ENCODE data around the gene DGCR2.
"Not testable (repeated sequence)": the region's sequence is repeated elsewhere in the genome, so short reads cannot be mapped to it uniquely, and the experiment has no call there.

The DGCR2 gene

GRCh38 chr22:19041704-19042074, 80.5 kb downstream of the DGCR2 start:
- no peak for DNase-seq (ENCODE audit: low spot score)

GRCh38 chr22:19040888-19041703, 81.1 kb downstream of the DGCR2 start:
- no peak for DNase-seq (ENCODE audit: low spot score)

DNA sequence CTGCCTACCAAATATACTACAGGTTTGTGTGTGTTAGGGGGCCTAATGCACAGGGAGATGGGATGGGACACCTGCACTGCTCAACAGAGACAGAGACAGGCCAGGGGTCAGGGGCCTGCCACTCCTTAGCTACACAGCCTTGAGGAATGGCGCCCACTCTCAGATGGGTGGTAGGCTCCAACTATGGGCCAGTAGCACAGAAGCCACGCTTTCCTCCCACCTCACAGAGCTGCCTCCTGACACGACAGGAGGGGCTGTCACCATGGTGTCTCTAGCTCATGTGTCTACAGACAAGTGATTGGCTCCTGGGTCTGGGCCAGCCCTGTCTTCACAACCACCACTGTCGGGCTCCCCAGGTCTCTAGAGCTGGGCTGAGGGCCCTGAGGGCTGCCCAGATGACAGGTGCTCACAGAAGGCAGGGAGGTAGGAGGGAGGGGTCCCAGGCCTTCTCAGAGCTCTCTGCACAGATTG, 81.8 kb downstream of the DGCR2 start:
- no peak for DNase-seq (ENCODE audit: low spot score)

DNA sequence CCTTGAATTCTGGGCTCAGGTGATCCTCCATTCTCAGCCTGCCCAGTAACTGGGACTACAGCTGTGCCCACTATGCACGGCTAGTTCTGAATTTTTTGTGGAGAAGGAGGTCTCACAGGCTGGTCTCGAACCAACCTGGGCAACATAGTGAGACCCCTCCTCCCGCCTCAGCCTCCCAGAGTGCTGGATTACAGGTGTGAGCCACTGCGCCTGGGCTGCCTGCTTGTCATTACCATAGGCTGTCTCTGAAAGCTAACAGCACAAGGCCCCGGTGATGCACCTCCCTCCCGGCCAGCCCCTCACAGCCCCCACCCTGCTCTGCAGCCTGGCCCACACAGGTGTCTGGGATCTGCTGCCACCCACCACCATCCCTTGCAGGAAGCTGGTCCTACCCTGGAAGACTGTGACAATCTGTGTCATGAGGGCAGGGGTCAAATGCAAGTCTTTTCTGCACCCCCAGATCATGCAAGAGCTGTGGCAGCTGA, 82.4 kb downstream of the DGCR2 start:
- DNase-seq (ENCODE audit: low spot score): no peak

DNA sequence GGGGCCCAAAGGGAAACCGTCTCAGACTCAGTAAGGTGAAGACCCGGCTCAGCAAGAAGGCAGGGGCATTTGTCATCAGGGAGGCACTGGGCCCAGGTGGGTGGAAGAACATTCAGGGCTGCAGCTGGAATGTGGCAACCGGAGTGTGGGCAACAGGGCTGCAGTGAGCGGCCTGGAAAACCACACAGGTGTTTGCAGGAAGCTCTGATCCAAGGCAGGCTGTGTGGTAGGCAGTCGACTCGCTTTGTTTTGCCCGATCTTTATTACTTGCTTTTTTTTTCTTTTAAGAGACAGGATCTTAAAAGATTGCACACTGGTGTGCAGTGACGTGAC, 82.8 kb downstream of the DGCR2 start:
- no peak for DNase-seq (ENCODE audit: low spot score)

DNA sequence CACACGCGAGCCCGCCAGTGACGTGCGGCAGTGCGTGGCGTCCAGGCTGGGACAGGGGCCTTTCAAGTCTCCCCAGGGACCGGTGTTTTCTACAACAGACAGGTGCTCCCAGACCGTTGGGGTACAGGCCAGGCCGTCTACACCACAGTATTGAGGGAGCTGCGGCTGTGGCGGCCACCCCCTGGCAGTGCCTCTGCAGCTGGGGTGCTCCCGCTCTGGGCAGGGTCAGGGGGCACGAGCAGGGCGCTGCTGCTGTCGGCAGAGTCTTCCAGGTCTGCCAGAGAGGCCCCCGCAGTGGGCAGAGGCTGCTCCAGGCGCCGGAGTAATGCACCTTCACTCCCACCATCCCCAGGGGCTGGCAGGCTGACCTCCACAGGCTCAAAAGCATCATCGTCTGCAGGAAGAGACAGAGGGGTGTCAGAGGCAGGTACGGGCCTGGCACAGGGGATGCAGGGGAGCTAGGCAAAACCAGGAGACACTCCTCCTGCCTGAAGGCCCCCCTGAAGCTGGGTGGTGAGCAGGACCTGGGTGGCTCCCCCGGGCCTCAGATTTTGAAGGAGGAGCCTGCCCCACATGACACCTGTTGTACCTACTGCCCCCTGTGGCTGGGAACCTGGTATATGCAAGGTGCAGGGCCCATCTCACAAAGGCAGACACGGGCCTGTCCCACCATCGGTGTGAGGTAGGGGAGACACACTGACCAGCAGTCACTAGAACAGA, 83.3 kb downstream of the DGCR2 start:
- DNase-seq (ENCODE audit: low spot score): no peak

DNA sequence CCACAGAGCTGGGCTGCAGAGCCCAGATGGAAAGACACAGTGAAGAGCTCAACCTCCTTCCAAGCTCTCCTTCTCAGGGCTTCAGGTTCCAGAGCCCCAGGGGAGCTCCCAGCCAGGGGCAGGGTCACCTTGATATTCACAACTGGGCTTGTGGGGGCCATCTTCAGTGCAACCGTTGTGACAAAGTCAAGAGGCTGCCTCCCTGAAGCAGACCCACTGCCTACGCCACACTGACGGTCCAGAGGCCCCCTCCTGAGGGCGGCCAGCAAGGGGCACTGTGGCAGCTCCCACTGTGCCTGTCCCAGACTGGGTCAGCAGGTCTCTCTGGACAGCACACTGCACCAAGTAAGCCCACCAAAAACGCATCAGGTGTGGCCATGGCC, 84.1 kb downstream of the DGCR2 start:
- no peak for DNase-seq (ENCODE audit: low spot score)

- no peak for DNase-seq (ENCODE audit: low spot score)
Measured at GRCh38 chr22:19037282-19038163, 84.7 kb downstream of the DGCR2 start.

DNA sequence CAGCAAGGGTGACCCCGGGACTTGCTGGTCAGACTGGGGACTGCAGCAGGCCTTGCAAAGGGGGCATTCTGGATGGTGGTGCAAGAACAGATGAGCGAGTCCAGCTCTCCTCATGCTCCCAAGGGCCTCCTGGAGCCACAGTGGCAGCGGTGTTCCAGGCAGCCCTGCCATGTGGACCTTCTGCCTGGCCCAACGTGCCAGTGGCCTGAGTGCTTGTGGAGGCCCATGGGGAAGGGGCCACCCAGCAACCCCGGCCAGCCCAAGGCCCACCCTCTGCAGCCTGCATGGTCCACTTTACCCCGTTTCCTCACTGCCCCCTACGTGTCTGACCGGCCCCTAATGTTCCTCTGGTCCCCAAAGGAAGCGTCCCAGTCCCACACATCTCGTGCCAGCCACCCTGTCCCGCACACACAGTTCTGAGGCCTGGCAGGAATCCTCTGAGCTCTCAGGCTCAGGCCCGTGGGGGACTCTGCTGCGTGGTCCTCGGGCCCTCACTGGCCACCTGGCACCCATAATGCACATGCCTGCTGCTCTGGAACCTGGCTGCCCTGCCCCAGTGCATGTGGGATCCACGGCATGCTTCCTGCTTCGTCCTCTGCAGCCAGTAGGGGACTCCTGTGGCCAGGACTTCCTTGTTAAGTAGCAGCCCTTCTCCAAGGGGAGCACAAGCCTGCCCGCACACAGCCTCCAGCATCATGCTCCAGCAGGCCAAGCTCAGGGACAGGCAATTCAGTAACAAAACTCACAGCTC, 85.5 kb downstream of the DGCR2 start:
- DNase-seq (ENCODE audit: low spot score): no peak

GRCh38 chr22:19036229-19036522, 86.0 kb downstream of the DGCR2 start:
- DNase-seq (ENCODE audit: low spot score): no peak

GRCh38 chr22:19035474-19036228, 86.6 kb downstream of the DGCR2 start:
- DNase-seq (ENCODE audit: low spot score): no peak

- not testable (repeated sequence) for DNase-seq (ENCODE audit: low spot score)
Measured at GRCh38 chr22:19035126-19035473, 87.1 kb downstream of the DGCR2 start.

DNA sequence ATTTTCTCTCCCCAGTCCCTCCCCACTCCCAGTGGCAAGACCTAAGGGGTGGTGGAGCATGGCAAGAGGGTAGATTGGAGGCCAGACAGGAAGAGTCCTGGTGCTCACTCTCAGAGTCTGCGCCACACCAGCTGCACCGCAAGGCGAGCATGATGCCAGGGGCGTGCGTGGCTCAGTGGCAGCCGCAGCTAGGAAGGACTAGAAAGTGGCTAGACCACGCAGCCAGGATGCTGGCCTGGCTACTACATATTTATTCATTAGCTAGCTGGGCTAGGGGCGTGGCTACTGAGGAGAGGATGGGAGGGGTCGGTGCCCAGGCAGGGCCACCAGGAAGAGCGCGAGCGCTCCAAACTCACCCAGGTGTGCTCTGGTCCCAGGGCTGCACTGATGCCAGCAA, 87.5 kb downstream of the DGCR2 start:
- DNase-seq (ENCODE audit: low spot score): not testable (repeated sequence)

DNA sequence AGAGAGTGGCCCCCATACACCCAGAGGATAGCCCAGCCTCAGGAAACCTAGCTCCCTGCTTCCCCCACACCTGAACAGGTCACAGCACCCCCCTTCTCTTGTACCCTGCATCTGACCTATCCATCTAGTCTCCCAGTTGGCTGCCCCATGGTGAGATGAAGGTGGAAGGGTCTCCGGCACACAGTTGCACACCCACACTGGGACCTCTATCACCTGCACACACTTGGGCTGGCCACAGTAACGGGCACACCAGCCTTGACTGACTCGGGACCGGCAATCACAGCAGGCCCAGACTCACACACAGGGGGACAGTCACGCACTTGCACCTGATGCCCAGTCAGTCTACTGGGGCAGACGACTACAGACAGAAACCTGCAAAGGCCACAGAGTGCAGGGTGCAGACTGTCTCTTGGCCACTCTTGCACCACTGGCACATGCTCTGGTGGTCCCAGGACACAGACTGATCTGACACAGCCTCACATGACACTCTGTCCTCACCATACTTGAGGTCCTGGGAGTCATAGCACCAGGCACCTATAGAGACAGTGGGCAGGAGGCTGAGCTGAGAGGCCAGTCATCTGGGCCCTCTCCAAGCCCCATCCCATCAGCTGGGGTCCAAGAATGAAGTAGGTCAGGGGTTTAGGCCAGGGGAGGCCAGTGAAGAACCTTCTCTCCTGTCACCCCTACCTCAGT, 88.0 kb downstream of the DGCR2 start:
- not testable (repeated sequence) for DNase-seq (ENCODE audit: low spot score)

GRCh38 chr22:19033568-19033905, 88.7 kb downstream of the DGCR2 start:
- not testable (repeated sequence) for DNase-seq (ENCODE audit: low spot score)

DNA sequence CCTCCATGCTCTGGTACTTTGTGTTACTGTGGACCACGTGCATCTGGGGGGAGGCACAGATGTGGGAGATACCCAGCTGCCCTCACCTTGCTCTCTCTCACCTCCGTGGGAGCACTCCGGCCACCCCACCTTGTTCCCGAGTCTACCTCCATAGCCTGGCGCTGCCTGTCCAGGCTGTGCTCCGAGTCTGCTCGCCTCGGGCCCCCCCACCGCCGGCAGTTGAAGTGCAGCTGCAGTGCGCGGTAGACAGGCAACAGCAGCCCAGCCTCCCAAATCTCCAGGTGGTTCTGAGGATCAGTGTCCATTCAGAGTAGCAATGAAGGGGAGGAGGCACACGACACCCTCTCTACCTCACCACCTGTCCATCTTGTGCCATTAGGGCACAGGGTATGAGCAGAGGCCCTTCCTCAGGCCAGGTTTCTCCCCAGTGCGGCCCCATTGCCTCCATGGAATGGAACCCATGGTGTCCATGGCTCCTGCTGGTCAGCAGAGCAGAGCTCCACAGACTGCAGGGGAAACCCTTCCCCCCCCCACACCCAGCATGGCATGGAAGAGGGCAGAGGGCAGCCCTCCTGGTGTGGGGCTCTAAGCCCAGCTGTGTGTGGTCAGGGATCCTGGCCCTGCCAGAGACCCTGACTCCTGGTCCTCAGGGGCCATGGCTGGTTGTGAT, 89.2 kb downstream of the DGCR2 start:
- not testable (repeated sequence) for DNase-seq (ENCODE audit: low spot score)

DNA sequence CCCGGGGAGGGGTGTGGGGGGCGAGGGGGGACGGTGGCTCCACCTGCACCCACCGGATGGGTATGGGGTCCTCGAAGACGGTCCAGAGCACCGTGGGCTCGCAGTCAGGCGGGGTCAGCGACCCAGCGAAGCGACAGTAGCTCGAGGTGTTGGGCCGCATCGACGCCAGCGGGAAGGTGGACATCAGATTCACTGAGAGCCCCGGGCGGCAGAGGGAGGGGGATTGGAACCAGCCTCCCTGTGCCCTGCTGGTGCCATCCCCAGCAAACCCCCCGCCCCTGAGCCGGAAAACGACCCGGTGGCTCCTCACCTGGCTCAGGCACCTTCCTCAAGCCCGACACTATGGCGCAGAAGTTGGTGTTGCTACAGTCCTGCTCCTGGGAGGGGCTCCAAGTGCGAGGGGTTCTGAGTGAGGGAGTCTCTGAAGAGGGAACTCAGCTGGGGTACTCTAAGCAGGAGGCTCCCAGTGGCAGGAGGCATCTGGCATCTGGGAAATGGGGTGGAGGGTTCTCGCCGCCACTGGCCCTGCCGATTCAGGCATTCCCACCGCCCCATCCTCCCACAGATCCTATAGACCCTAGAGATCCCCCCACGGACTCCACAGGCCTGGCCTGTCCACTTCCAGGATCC, 89.9 kb downstream of the DGCR2 start:
- DNase-seq (ENCODE audit: low spot score): not testable (repeated sequence)

GRCh38 chr22:19030889-19031252, 91.3 kb downstream of the DGCR2 start:
- not testable (repeated sequence) for DNase-seq (ENCODE audit: low spot score)

DNA sequence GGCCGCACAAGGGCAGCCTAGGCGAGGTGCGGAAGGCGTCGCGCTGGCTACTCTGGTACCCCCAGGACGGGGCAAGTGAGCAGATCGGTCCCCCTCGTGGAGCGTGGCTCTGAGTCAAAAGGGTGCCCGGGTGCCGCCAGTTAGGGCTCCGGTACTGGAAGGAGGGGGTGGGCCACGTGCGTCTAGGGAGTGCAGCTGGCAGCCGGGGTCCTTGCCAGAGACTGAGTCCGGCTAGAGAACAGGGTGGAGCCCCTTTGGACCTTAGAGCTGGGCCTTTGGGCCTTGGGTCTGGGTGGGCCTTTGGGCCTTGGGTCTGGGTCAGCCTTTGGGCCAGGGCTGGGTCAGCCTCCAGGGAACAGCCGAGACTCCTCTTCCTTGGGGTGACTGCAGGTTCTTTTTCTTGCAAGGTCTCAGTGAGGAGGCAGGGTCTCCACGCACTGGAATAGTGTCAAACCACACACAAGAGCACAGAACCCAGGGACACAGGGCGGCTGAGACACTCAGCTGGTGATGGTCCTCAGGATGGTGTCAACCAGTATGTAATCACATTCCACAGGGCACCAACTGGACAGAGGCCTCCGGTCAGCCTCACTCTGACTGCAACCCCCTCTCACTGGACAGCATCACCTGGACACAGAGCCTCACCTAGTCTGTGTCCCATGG, 91.9 kb downstream of the DGCR2 start:
- DNase-seq (ENCODE audit: low spot score): not testable (repeated sequence)

Measured in globus pallidus (tissue), 1 donor.